HEK293 (cell line): ENCODE measurements around the gene SLC38A1.

Experiments
- CTCF ChIA-PET: fragments of 350-600 bp; formaldehyde crosslinking; extraction: SDS; loops from one replicate; lab custom pipeline; 2021; ENCODE audit warnings: antibody characterized with exemption; lab: Yijun Ruan, JAX
- POLR2A ChIA-PET: fragments of 300-600 bp; formaldehyde crosslinking; extraction: SDS; loops from one replicate; lab custom pipeline; 2020; ENCODE audit warnings: antibody characterized with exemption, inconsistent platforms; lab: Yijun Ruan, JAX
- H3K27ac ChIP-seq: fragments of 200-500 bp; sonication (Bioruptor generic); 2 replicates; pipeline ENCODE4 v1.5.1; 2014; ENCODE audit warnings: low read depth, low read length, control low read depth, inconsistent platforms; ENCODE audit errors: extremely low read depth
- H3K36me3 ChIP-seq, 2 experiments: fragments of 200-500 bp in 1 of 2; sonication (Bioruptor generic) in 1 of 2; 1 replicate in 1 of 2; 2 replicates in 1 of 2; pipeline ENCODE4 v1.5.1; 2014 to 2017; ENCODE audit warnings: inconsistent platforms in 2 of 2, low read length in 2 of 2; ENCODE audit not compliant: control insufficient read depth in 2 of 2, insufficient read depth in 1 of 2
- H3K4me1 ChIP-seq: fragments of 200-500 bp; sonication (Bioruptor generic); 2 replicates; pipeline ENCODE4 v1.5.1; 2014; ENCODE audit warnings: mild to moderate bottlenecking, low read length, inconsistent platforms; ENCODE audit not compliant: control insufficient read depth, insufficient read depth
- H3K4me3 ChIP-seq: 2 replicates; pipeline ENCODE4 v1.5.1; 2011; ENCODE audit warnings: low read depth, mild to moderate bottlenecking, control low read depth, low read length, moderate library complexity
- H3K9me3 ChIP-seq: fragments of 200-500 bp; sonication (Bioruptor generic); 2 replicates; pipeline ENCODE4 v1.5.1; 2014; ENCODE audit warnings: low read depth, low read length, inconsistent platforms; ENCODE audit not compliant: control insufficient read depth, insufficient read depth
- GFI1B ChIP-seq: fragments of 450-650 bp; formaldehyde crosslinking; IDR thresholded peaks from 2 replicates; pipeline ENCODE4 v1.5.1; 2016; ENCODE audit warnings: missing biosample characterization, missing genetic modification characterization
- IKZF3 ChIP-seq: fragments of 450-650 bp; IDR thresholded peaks from 2 replicates; pipeline ENCODE4 v1.5.0; 2018; ENCODE audit warnings: missing biosample characterization, mild to moderate bottlenecking, missing genetic modification characterization, moderate library complexity
- PRDM1 ChIP-seq: fragments of 450-650 bp; formaldehyde crosslinking; IDR thresholded peaks from 2 replicates; pipeline ENCODE4; 2016; ENCODE audit warnings: missing biosample characterization, missing genetic modification characterization
- PRDM6 ChIP-seq: fragments of 450-650 bp; formaldehyde crosslinking; IDR thresholded peaks from 2 replicates; pipeline ENCODE4 v1.5.1; 2017; ENCODE audit warnings: missing biosample characterization, missing genetic modification characterization
- ZBTB17 ChIP-seq: fragments of 450-650 bp; formaldehyde crosslinking; IDR thresholded peaks from 2 replicates; pipeline ENCODE4 v1.5.1; 2016; ENCODE audit warnings: missing biosample characterization, missing genetic modification characterization
- ZBTB21 ChIP-seq: fragments of 450-650 bp; formaldehyde crosslinking; IDR thresholded peaks from 2 replicates; pipeline ENCODE4 v1.5.1; 2017; ENCODE audit warnings: missing biosample characterization, missing genetic modification characterization
- ZBTB44 ChIP-seq: fragments of 450-650 bp; IDR thresholded peaks from 2 replicates; pipeline ENCODE4 v1.5.1; 2018; ENCODE audit warnings: missing biosample characterization, mild to moderate bottlenecking, missing genetic modification characterization
- ZBTB49 ChIP-seq: fragments of 450-650 bp; formaldehyde crosslinking; IDR thresholded peaks from 2 replicates; pipeline ENCODE4 v1.5.1; 2016; ENCODE audit warnings: missing biosample characterization, missing genetic modification characterization, low read depth
- ZIC2 ChIP-seq: fragments of 450-650 bp; formaldehyde crosslinking; IDR thresholded peaks from 2 replicates; pipeline ENCODE4 v1.5.1; 2016; ENCODE audit warnings: missing biosample characterization, missing genetic modification characterization
- ZNF155 ChIP-seq: fragments of 450-650 bp; formaldehyde crosslinking; IDR thresholded peaks from 2 replicates; pipeline ENCODE4 v1.5.1; 2016; ENCODE audit warnings: missing biosample characterization, missing genetic modification characterization
- ZNF19 ChIP-seq: fragments of 450-650 bp; formaldehyde crosslinking; IDR thresholded peaks from 2 replicates; pipeline ENCODE4; 2016; ENCODE audit warnings: missing biosample characterization, missing genetic modification characterization, low read depth
- ZNF223 ChIP-seq: fragments of 450-650 bp; formaldehyde crosslinking; IDR thresholded peaks from 2 replicates; pipeline ENCODE4 v1.5.1; 2016; ENCODE audit warnings: missing biosample characterization, missing genetic modification characterization
- ZNF426 ChIP-seq: fragments of 450-650 bp; formaldehyde crosslinking; IDR thresholded peaks from 2 replicates; pipeline ENCODE4 v1.5.1; 2017; ENCODE audit warnings: missing biosample characterization, missing genetic modification characterization, mild to moderate bottlenecking, inconsistent platforms, moderate library complexity
- ZNF473 ChIP-seq: fragments of 450-650 bp; formaldehyde crosslinking; IDR thresholded peaks from 2 replicates; pipeline ENCODE4 v1.5.1; 2017; ENCODE audit warnings: missing biosample characterization, missing genetic modification characterization
- ZNF555 ChIP-seq: fragments of 450-650 bp; formaldehyde crosslinking; conservative IDR thresholded peaks from 2 replicates; pipeline ENCODE4 v1.5.1; 2017; ENCODE audit warnings: missing biosample characterization, mild to moderate bottlenecking, missing genetic modification characterization, inconsistent platforms
- ZNF701 ChIP-seq: fragments of 450-650 bp; formaldehyde crosslinking; IDR thresholded peaks from 2 replicates; pipeline ENCODE4 v1.5.1; 2016; ENCODE audit warnings: missing biosample characterization, missing genetic modification characterization
- ZNF707 ChIP-seq: fragments of 450-650 bp; formaldehyde crosslinking; IDR thresholded peaks from 2 replicates; pipeline ENCODE4 v1.5.1; 2016; ENCODE audit warnings: missing biosample characterization, missing genetic modification characterization
- ZXDB ChIP-seq: fragments of 450-650 bp; formaldehyde crosslinking; IDR thresholded peaks from 2 replicates; pipeline ENCODE4 v1.5.1; 2016; ENCODE audit warnings: missing biosample characterization, missing genetic modification characterization

SLC38A1 gene

GRCh38 chr12:46159309-46159901 lies 109.4 kb downstream of the SLC38A1 start:
- TF ChIP-seq ZNF426 (no peak), PRDM1 (tag by site-specific recombination) (peak; percentile 72; the same call in 1 of the 2 replicates)
- ChIA-PET POLR2A (interaction anchor here (0.7 to 1.1 kb wide), 2 partner anchors 34 to 431 kb away, joined by 3 read pairs; no protein-coding TSS in a partner anchor), CTCF (interaction anchor here (0.6 to 5.3 kb wide), 4 partner anchors 34 to 975 kb away, joined by 4 to 19 read pairs (median 6); no protein-coding TSS in a partner anchor)
- H3K36me3 ChIP-seq, result no peaks in the 10 kb centered on the region
- H3K4me3 ChIP-seq, result no peak overlapping the region
- peaks cover 12% of the 10 kb centered on the region for H3K4me1 ChIP-seq
- peak overlapping the region; percentile 72; the same call in 1 of the 2 replicates for H3K27ac ChIP-seq
- no peaks in the 10 kb centered on the region; the same call in 1 of the 2 replicates for H3K9me3 ChIP-seq

GRCh38 chr12:46158501-46158900 lies 110.3 kb downstream of the SLC38A1 start:
- Histone ChIP-seq H3K27ac (no peak overlapping the region), H3K4me1 (peaks cover 14% of the 10 kb centered on the region), H3K9me3 (no peaks in the 10 kb centered on the region; the same call in 1 of the 2 replicates), H3K36me3 (no peaks in the 10 kb centered on the region), H3K4me3 (no peak overlapping the region)
- TF ChIP-seq PRDM6 (tag by site-specific recombination), result 0 out of 2 replicates have a peak, but pooled peaks have one; percentile 28
- TF ChIP-seq ZBTB49, result no peak
- ChIA-PET CTCF (interaction anchor here (0.6 to 5.3 kb wide), 2 partner anchors 33 to 657 kb away, joined by 7 to 19 read pairs; no protein-coding TSS in a partner anchor), POLR2A (no interaction called here)

- POLR2A ChIA-PET, result interaction anchor here (1.1 kb wide), 1 partner anchor 115 kb away, joined by 3 read pairs; the partner anchor contains the start of gene SLC38A1
- H3K27ac ChIP-seq, result no peak overlapping the region
- CTCF ChIA-PET, result interaction anchor here (0.7 to 1.8 kb wide), 11 partner anchors 13 to 1709 kb away, joined by 3 to 7 read pairs (median 3); no protein-coding TSS in a partner anchor
Measured at GRCh38 chr12:46154221-46154985, 114.4 kb downstream of the SLC38A1 start.

GRCh38 chr12:46153268-46153872 lies 115.5 kb downstream of the SLC38A1 start:
- peaks cover 24% of the 10 kb centered on the region for H3K4me1 ChIP-seq
- H3K36me3 ChIP-seq, result no peaks in the 10 kb centered on the region
- no peaks in the 10 kb centered on the region; the same call in 1 of the 2 replicates for H3K9me3 ChIP-seq
- POLR2A ChIA-PET, result no interaction called here
- no peak overlapping the region for H3K4me3 ChIP-seq
- CTCF ChIA-PET, result interaction anchor here (0.6 to 1.5 kb wide), 6 partner anchors 14 to 868 kb away, joined by 3 to 4 read pairs (median 3); no protein-coding TSS in a partner anchor
- H3K27ac ChIP-seq, result no peak overlapping the region
- TF ChIP-seq ZNF223 (tag by site-specific recombination) (no peak), ZNF19 (no peak), ZNF707 (tag by site-specific recombination) (no peak), ZIC2 (tag by site-specific recombination) (no peak), ZXDB (no peak), ZBTB44 (tag by site-specific recombination) (0 out of 2 replicates have a peak, but pooled peaks have one; percentile 10), GFI1B (tag by site-specific recombination) (no peak), ZNF473 (no peak), ZNF555 (tag by site-specific recombination) (no peak), ZBTB17 (tag by site-specific recombination) (no peak), ZNF155 (tag by site-specific recombination) (no peak), ZBTB21 (tag by site-specific recombination) (no peak)

More at GRCh38 chr12:46154221-46154985, 114.4 kb downstream of the SLC38A1 start:
- H3K4me1 ChIP-seq, result peaks cover 17% of the 10 kb centered on the region
- no peaks in the 10 kb centered on the region; the same call in 1 of the 2 replicates for H3K9me3 ChIP-seq
- H3K4me3 ChIP-seq, result no peak overlapping the region
- TF ChIP-seq ZBTB17 (tag by site-specific recombination), result 0 out of 2 replicates have a peak, but pooled peaks have one; percentile 16
- TF ChIP-seq ZNF701 (tag by site-specific recombination), result no peak
- no peak for TF ChIP-seq IKZF3 (tag by site-specific recombination)
- H3K36me3 ChIP-seq, result no peaks in the 10 kb centered on the region
